B cell (primary cell): Measurements from ENCODE around the gene DPAGT1. TPM values are rescaled to one million over a fixed set of nuclear protein-coding genes. Genes with fewer than 3 reads are reported as not detected.
A peak's percentile ranks its signal among the peaks of the same experiment; 100 is the strongest.

Experiments
- ATAC-seq: fragments of 200-7000 bp; cut with Tn5 transposase; one replicate; pipeline ENCODE4 v1.10.0; 2021; ENCODE audit warnings: low read depth, mild to moderate bottlenecking, moderate number of reproducible peaks, moderate library complexity
- CTCF ChIA-PET: fragments of 350-600 bp; sonication (Branson Sonifier 250); formaldehyde crosslinking; loops from one replicate; lab custom pipeline; 2021; ENCODE audit warnings: antibody characterized with exemption, inconsistent platforms; lab: Charles Lee
- POLR2A ChIA-PET: fragments of 350-600 bp; sonication (Branson Sonifier 250); formaldehyde crosslinking; loops from one replicate; lab custom pipeline; 2021; ENCODE audit warnings: antibody characterized with exemption; lab: Charles Lee
- DNase-seq: peaks from one replicate; pipeline ENCODE4 v3.0.0; 2013
- H2AFZ ChIP-seq: 2 replicates; pipeline ENCODE4 v1.6.1; 2012; ENCODE audit warnings: mild to moderate bottlenecking, low read depth, low read length; ENCODE audit not compliant: insufficient read depth, poor library complexity, severe bottlenecking
- H3K27ac ChIP-seq, 2 donors: 1 replicate in 1 of 2; 2 replicates in 1 of 2; pipeline ENCODE4 v1.5.1; 2012 to 2013; ENCODE audit warnings: low read length in 2 of 2, mild to moderate bottlenecking in 2 of 2, moderate library complexity in 1 of 2
- H3K27me3 ChIP-seq, 4 experiments: fragments of 200-600 bp in 1 of 4; sonication (generic) in 1 of 4; replicated peaks in 1 of 4; 1 replicate in 2 of 4; 2 replicates in 2 of 4; pipeline versions ENCODE4 v1.6.1 to v1.7.0; 2013 to 2016; ENCODE audit warnings: low read length in 3 of 4, mild to moderate bottlenecking in 2 of 4, mixed read lengths in 1 of 4, moderate library complexity in 1 of 4; ENCODE audit not compliant: insufficient read depth in 4 of 4, control insufficient read depth in 3 of 4; ENCODE audit errors: control extremely low read depth in 1 of 4
- H3K36me3 ChIP-seq, 2 experiments: replicated peaks in 1 of 2; 1 replicate in 1 of 2; 2 replicates in 1 of 2; pipeline versions ENCODE4 v1.6.1 to v1.7.1; 2013; ENCODE audit warnings: low read length in 1 of 2; ENCODE audit not compliant: insufficient read depth in 2 of 2, control insufficient read depth in 1 of 2; ENCODE audit errors: control extremely low read depth in 1 of 2, extremely low read depth in 1 of 2
- H3K4me1 ChIP-seq, 2 donors: fragments of 200-600 bp in 1 of 2; sonication (generic) in 1 of 2; 1 replicate in 1 of 2; 2 replicates in 1 of 2; pipeline versions ENCODE4 v1.5.1 to v1.6.1; 2013 to 2017; ENCODE audit warnings: low read length in 2 of 2; ENCODE audit not compliant: control insufficient read depth in 2 of 2, insufficient read depth in 2 of 2
- H3K4me2 ChIP-seq: replicated peaks from 2 replicates; pipeline ENCODE3; 2012; ENCODE audit warnings: mild to moderate bottlenecking, low read depth, low read length; ENCODE audit not compliant: poor library complexity, severe bottlenecking
- H3K4me3 ChIP-seq, 5 experiments: fragments of 200-600 bp in 1 of 5; sonication (generic) in 1 of 5; 1 replicate in 3 of 5; 2 replicates in 2 of 5; pipeline versions ENCODE4 v1.5.1 to v1.7.0; 2011 to 2016; ENCODE audit warnings: low read length in 4 of 5, mild to moderate bottlenecking in 4 of 5, low read depth in 2 of 5, control low read depth in 1 of 5, moderate library complexity in 1 of 5; ENCODE audit not compliant: insufficient read depth in 1 of 5; ENCODE audit errors: control extremely low read depth in 1 of 5, extremely low read depth in 1 of 5
- H3K79me2 ChIP-seq: fragments of 200-600 bp; sonication (generic); one replicate; pipeline ENCODE4 v1.6.0; 2016; ENCODE audit warnings: low read length; ENCODE audit not compliant: control insufficient read depth, insufficient read depth
- H3K9ac ChIP-seq: fragments of 200-600 bp; sonication (generic); 2 replicates; pipeline ENCODE4 v1.6.1; 2017; ENCODE audit warnings: mild to moderate bottlenecking, low read length, moderate library complexity
- H3K9me3 ChIP-seq, 3 donors: one replicate each; pipeline versions ENCODE4 v1.6.1 to v1.7.1; 2013; ENCODE audit warnings: low read length in 2 of 3; ENCODE audit not compliant: control insufficient read depth in 2 of 3, insufficient read depth in 1 of 3; ENCODE audit errors: control extremely low read depth in 1 of 3
- H4K20me1 ChIP-seq: 2 replicates; pipeline ENCODE4 v1.6.0; 2012; ENCODE audit warnings: mild to moderate bottlenecking, low read length; ENCODE audit not compliant: insufficient read depth, control insufficient read depth, poor library complexity, severe bottlenecking
- H3K27ac Mint-ChIP-seq: one replicate; pipeline ENCODE4 v1.8.0; 2021; ENCODE audit warnings: mixed read lengths
- H3K27me3 Mint-ChIP-seq: one replicate; pipeline ENCODE4 v1.8.0; 2021; ENCODE audit warnings: mixed read lengths
- H3K4me1 Mint-ChIP-seq: one replicate; pipeline ENCODE4 v1.8.0; 2021; ENCODE audit warnings: mixed read lengths
- H3K4me3 Mint-ChIP-seq: one replicate; pipeline ENCODE4 v1.8.0; 2021; ENCODE audit warnings: mixed read lengths
- H3K9me3 Mint-ChIP-seq: one replicate; pipeline ENCODE4 v1.8.0; 2022; ENCODE audit warnings: mixed read lengths; ENCODE audit not compliant: insufficient read depth
- EZH2 ChIP-seq: IDR thresholded peaks from 2 replicates; pipeline ENCODE4 v1.6.1; 2012; ENCODE audit warnings: borderline replicate concordance, low read depth, mild to moderate bottlenecking, moderate library complexity, low read length; ENCODE audit not compliant: insufficient read depth, poor library complexity, severe bottlenecking
- WGBS: methylation state at CpG from one replicate; pipeline ENCODE4 v1.1.5; 2013; ENCODE audit warnings: missing lambda C conversion rate; ENCODE audit not compliant: insufficient coverage; 5-methylcytosine and 5-hydroxymethylcytosine counted together
- intact Hi-C: fragments of 100-400 bp; cut with micrococcal nuclease; formaldehyde crosslinking; loops from one replicate; pipeline ENCODE4 v1.10.0; 2022
- polyA plus RNA-seq: library from polyadenylated mRNA; depleted of rRNA; stranded (reverse); fragments of >200 nt; gene quantifications from 2 replicates; pipeline ENCODE4 v1.2.3, GENCODE V29; 2012
- total RNA-seq, 2 donors: library from RNA; stranded (reverse); fragments of 120-200 nt in 1 of 2; gene quantifications; 1 replicate in 1 of 2; 2 replicates in 1 of 2; pipeline versions ENCODE4 v1.2.3 to v1.2.4, GENCODE V29; 2013 to 2022
- TF ChIP-seq, protein P1 (sequence below): fragments of 200-600 bp; IDR thresholded peaks from one replicate; pipeline ENCODE4 v1.8.0; 2022; ENCODE audit warnings: antibody characterized with exemption, mild to moderate bottlenecking

Gene DPAGT1
- total and polyA plus RNA-seq, 2 donors (not counting 1 experiment from before 2014, with no cell fraction given): 38.3 to 64.3 TPM

DNA sequence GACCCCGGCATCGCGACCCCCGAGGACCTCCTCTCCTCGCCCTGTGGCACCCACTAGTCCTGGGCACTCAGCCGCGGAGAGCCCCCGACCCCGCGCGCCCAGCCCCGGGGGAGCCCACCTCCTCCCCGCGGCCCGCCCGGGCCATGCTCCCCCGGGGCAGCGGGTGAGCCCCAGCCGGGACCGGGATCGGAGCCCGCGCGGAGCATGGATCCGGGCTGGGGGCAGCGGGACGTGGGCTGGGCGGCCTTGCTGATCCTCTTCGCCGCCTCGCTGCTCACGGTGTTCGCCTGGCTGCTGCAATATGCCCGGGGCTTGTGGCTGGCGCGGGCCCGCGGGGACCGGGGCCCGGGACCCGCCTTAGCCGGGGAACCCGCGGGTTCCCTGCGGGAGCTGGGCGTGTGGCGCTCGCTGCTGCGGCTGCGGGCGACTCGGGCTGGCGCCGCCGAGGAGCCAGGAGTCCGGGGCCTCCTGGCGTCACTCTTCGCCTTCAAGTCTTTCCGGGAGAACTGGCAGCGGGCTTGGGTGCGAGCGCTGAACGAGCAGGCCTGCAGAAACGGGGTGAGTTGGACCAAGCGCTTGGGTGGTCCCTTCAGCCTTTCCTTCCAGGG lies 6.0 kb upstream of the DPAGT1 start:
- no peaks in the 10 kb centered on the region for H3K27me3 ChIP-seq
- Mint-ChIP-seq H3K27ac (peak overlapping the region; percentile 73), H3K4me3 (peak overlapping the region; percentile 93), H3K9me3 (no peaks in the 10 kb centered on the region), H3K27me3 (no peaks in the 10 kb centered on the region), H3K4me1 (peaks cover 39% of the 10 kb centered on the region)
- DNase-seq: peak; percentile 43
- H3K9me3 ChIP-seq: no peaks in the 10 kb centered on the region
- H4K20me1 ChIP-seq: peaks cover 6% of the 10 kb centered on the region
- peak overlapping the region; percentile 90 for H3K4me2 ChIP-seq
- peak; percentile 3 for ATAC-seq
- H3K4me3 ChIP-seq: peak overlapping the region; percentile 48 to 86 (median 71)
- H3K4me1 ChIP-seq: peaks cover 24 to 36% of the 10 kb centered on the region in 2 donors
- WGBS: under 1% methylated on average over 65 of the region's 65 CpGs
- peaks cover 0 to 12% of the 10 kb centered on the region in 2 experiments for H3K36me3 ChIP-seq
- H2AFZ ChIP-seq: peak overlapping the region; percentile 94
- H3K9ac ChIP-seq: peak overlapping the region; percentile 82
- intact Hi-C loops: loop anchor here (1.0 kb wide), 3 partner anchors 12 to 22 kb away; partner anchors contain the start of gene HINFP
- TF ChIP-seq, protein P1, sequence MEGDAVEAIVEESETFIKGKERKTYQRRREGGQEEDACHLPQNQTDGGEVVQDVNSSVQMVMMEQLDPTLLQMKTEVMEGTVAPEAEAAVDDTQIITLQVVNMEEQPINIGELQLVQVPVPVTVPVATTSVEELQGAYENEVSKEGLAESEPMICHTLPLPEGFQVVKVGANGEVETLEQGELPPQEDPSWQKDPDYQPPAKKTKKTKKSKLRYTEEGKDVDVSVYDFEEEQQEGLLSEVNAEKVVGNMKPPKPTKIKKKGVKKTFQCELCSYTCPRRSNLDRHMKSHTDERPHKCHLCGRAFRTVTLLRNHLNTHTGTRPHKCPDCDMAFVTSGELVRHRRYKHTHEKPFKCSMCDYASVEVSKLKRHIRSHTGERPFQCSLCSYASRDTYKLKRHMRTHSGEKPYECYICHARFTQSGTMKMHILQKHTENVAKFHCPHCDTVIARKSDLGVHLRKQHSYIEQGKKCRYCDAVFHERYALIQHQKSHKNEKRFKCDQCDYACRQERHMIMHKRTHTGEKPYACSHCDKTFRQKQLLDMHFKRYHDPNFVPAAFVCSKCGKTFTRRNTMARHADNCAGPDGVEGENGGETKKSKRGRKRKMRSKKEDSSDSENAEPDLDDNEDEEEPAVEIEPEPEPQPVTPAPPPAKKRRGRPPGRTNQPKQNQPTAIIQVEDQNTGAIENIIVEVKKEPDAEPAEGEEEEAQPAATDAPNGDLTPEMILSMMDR: no peak
- TF ChIP-seq EZH2: no peak
- H3K79me2 ChIP-seq: peaks cover 22% of the 10 kb centered on the region
- ChIA-PET POLR2A (interaction anchor here (0.8 to 2.2 kb wide), 5 partner anchors 10 to 40 kb away, joined by 3 to 16 read pairs (median 6); partner anchors contain the start of genes HINFP, HMBS and VPS11), CTCF (interaction anchor here (1.4 to 1.6 kb wide), 5 partner anchors 11 to 216 kb away, joined by 5 to 10 read pairs (median 6); partner anchors contain the start of genes CBL and VPS11)
- peak overlapping the region in 1 of 2 donors; percentile 54 for H3K27ac ChIP-seq
